ENCODE measurements around the gene FBXO36. TPM values are rescaled to one million over a fixed set of nuclear protein-coding genes. Genes with fewer than 3 reads are reported as not detected.

FBXO36 gene
- total RNA-seq, 1 experiment from 2014 or later, result 3.8 TPM

DNA sequence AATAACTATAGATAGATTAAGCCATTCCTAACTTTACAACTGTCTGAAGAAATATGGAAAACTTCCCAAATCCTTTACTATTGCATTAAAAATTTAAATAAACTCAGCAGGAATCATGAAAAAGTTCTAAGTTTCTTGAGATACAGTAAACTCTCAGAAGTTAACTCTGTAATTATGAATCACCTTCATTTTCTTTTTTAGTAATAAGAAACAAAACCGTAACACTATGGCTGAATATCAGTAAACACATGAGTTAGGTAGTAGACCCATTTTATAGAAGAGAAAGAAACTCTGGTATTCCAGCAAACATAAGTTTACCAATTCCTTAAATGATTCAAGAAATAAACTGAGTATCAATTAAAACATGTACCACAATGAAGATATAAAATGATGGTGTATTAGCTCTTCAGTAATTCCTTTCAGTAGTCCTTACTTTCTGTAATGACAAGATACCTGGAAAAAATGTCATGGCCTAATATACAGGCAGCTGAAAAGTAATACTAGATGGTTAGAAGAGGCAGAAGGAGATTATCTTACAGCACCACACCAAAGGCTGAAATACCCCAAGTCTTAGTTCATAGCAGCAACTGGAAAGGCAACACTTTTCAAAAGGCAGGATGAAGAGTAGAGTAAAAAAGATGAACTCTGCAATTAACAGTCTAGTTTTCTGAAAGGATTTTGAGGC is 12.0 kb upstream of the FBXO36 start:
- Histone ChIP-seq H3K9ac (ENCODE audit: low read length) (no peak overlapping the region), H3K9me3 (ENCODE audit: control insufficient read depth in 1 of 2, insufficient read depth in 1 of 2, low read depth in 1 of 2, low read length in 2 of 2) (no peaks in the 10 kb centered on the region), H2AFZ (ENCODE audit: low read depth, low read length, poor library complexity, severe bottlenecking) (no peak overlapping the region), H3K27ac (ENCODE audit: low read depth, low read length) (no peak overlapping the region), H3K79me2 (ENCODE audit: insufficient read depth, low read length) (peaks cover 92% of the 10 kb centered on the region), H4K20me1 (ENCODE audit: insufficient read depth) (peaks cover 10% of the 10 kb centered on the region; the same call in 1 of the 2 replicates), H3K4me3 (replicated peaks in 1 of 2; ENCODE audit: low read depth in 1 of 2, low read length in 2 of 2) (no peak overlapping the region), H3K36me3 (ENCODE audit: control insufficient read depth in 1 of 2, insufficient read depth in 2 of 2, low read length in 2 of 2) (peaks cover 0 to 4% of the 10 kb centered on the region in 2 experiments; a peak in 1 of 4 replicates), H3K4me1 (ENCODE audit: control insufficient read depth in 1 of 2, insufficient read depth in 2 of 2, low read length in 2 of 2) (peaks cover 9 to 10% of the 10 kb centered on the region in 2 experiments; a peak in 2 of 4 replicates), H3K27me3 (ENCODE audit: insufficient read depth, low read length) (no peaks in the 10 kb centered on the region), H3K4me2 (ENCODE audit: low read length) (no peak overlapping the region), H3K9me2 (ENCODE audit: insufficient read depth) (no peaks in the 10 kb centered on the region)
- BruUV-seq (replicated peaks), result no TSS peak
- POLR2A ChIA-PET, result no interaction called here
- DNase-seq (ENCODE audit: low read depth, low spot score) (no peak), ATAC-seq (peak; percentile 38; the same call in 1 of the 2 replicates)
- intact Hi-C loops (cut with micrococcal nuclease), result no loop called here
- RAD21 ChIA-PET (ENCODE audit: low non-redundant PET in 1 of 2, low total read pairs in 2 of 2, uncharacterized antibody in 2 of 2, unreplicated experiment in 2 of 2), result interaction anchor here in 1 of 2 experiments (1.5 kb wide), 1 partner anchor 109 kb away, joined by 5 read pairs; no protein-coding TSS in a partner anchor
- CTCF ChIA-PET, result interaction anchor here (0.9 to 2.2 kb wide), 3 partner anchors 8 to 109 kb away, joined by 3 to 12 read pairs (median 10); no protein-coding TSS in a partner anchor
- TF ChIP-seq ELF1 (IDR thresholded peaks at IDR 0.05; ENCODE audit: borderline replicate concordance, low read depth), result no peak
- TF ChIP-seq ZNF274 (IDR thresholded peaks at IDR 0.05; ENCODE audit: low read depth, low read length), result no peak
- no peak for TF ChIP-seq CBX3 (IDR thresholded peaks at IDR 0.05; ENCODE audit: low read depth)
- TF ChIP-seq, protein P1, sequence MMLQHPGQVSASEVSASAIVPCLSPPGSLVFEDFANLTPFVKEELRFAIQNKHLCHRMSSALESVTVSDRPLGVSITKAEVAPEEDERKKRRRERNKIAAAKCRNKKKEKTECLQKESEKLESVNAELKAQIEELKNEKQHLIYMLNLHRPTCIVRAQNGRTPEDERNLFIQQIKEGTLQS (IDR thresholded peaks at IDR 0.05), result no peak
- no peak for TF ChIP-seq FOSL1 (IDR thresholded peaks at IDR 0.05; ENCODE audit: low read depth)
- TF ChIP-seq POLR2A (IDR thresholded peaks at IDR 0.05; ENCODE audit: borderline replicate concordance, extremely low read depth, insufficient read depth, insufficient read length), result no peak
- no peak for TF ChIP-seq SRF (IDR thresholded peaks at IDR 0.05; ENCODE audit: low read depth)
- TF ChIP-seq EZH2phosphoT487 (IDR thresholded peaks at IDR 0.05; ENCODE audit: borderline replicate concordance), result no peak
- TF ChIP-seq RAD21 (IDR thresholded peaks at IDR 0.05; ENCODE audit: low read depth), result no peak
- no peak for TF ChIP-seq CEBPB (IDR thresholded peaks at IDR 0.05; ENCODE audit: low read depth)
- no peak for TF ChIP-seq ZFX (IDR thresholded peaks at IDR 0.05)
- no peak for TF ChIP-seq EGR1 (IDR thresholded peaks at IDR 0.05; ENCODE audit: low read depth)
- TF ChIP-seq MAX (IDR thresholded peaks at IDR 0.05), result no peak
- TF ChIP-seq REST (IDR thresholded peaks at IDR 0.05; ENCODE audit: low read depth), result no peak

Measured in HCT116 (cell line).